Hematopoietic multipotent progenitor cell treated with erythropoietin and hydrocortisone succinate and interleukin-3 and kit ligand, for 8 days (in vitro differentiated cells): Measurements from ENCODE around the gene USP9X.
A peak's percentile ranks its signal among the peaks of the same experiment; 100 is the strongest.
"Not testable (repeated sequence)": the region's sequence is repeated elsewhere in the genome, so short reads cannot be mapped to it uniquely, and the experiment has no call there.

Source experiments
- DNase-seq: peaks from one replicate; pipeline ENCODE4 v3.0.0-alpha.2; 2015

The USP9X gene, protein sequence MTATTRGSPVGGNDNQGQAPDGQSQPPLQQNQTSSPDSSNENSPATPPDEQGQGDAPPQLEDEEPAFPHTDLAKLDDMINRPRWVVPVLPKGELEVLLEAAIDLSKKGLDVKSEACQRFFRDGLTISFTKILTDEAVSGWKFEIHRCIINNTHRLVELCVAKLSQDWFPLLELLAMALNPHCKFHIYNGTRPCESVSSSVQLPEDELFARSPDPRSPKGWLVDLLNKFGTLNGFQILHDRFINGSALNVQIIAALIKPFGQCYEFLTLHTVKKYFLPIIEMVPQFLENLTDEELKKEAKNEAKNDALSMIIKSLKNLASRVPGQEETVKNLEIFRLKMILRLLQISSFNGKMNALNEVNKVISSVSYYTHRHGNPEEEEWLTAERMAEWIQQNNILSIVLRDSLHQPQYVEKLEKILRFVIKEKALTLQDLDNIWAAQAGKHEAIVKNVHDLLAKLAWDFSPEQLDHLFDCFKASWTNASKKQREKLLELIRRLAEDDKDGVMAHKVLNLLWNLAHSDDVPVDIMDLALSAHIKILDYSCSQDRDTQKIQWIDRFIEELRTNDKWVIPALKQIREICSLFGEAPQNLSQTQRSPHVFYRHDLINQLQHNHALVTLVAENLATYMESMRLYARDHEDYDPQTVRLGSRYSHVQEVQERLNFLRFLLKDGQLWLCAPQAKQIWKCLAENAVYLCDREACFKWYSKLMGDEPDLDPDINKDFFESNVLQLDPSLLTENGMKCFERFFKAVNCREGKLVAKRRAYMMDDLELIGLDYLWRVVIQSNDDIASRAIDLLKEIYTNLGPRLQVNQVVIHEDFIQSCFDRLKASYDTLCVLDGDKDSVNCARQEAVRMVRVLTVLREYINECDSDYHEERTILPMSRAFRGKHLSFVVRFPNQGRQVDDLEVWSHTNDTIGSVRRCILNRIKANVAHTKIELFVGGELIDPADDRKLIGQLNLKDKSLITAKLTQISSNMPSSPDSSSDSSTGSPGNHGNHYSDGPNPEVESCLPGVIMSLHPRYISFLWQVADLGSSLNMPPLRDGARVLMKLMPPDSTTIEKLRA (N-terminal part only)

DNA sequence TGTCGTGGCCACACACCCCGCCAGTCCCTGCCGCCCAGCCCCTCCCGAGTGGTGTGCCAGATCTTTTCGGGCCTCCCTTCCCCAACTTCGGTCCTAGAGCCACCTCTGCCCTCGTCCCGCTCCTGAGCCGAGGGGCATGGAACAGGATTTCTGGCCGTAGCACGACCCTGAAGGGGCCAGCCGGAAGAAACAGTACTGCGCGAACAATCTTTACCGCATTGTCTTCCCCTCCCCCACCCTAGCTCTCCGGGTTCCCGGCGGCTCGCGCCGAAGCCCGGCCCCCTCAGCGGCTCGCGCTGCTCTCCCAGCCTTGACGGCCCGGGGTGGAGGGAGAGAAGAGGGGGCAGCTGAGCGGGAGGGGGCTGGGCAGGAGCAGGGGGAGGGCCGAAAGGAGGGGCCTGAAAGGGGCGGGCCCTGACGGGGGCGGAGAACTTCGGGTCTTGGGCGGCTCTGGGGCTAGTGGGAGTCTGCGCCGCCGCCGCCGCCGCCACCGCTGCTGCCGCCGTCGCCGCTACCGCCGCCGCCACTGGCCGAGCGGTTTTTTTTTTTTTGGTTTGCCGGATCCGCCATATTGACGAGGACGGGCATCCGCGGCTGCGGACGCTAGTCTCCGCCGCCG lies at the start of gene USP9X:
Gene USP9X (plus strand): TSS at position 553 of the 619 bp plus-strand sequence. CDS start 38,184 bp downstream, outside the sequence.
- DNase-seq = peak; percentile 85

DNA sequence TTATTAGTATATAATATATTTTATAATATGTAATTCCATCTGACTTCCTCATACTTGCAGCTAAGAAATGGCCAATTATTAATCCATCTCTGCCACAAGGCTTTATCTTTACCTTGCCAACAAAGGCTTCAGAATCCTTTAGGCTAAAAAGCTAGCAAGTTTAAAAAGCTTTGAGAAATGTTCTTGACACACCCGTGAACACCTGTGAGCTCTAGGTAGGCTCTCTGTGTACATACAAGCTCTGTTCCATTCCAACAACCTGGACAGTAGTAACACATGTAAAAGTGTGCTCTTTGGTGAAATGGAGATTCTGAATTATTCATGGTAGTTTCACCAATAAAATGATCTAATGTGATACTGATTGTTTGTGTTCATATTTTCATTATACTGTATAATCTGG lies 49.7 kb upstream of the USP9X start:
- DNase-seq = no peak

DNA sequence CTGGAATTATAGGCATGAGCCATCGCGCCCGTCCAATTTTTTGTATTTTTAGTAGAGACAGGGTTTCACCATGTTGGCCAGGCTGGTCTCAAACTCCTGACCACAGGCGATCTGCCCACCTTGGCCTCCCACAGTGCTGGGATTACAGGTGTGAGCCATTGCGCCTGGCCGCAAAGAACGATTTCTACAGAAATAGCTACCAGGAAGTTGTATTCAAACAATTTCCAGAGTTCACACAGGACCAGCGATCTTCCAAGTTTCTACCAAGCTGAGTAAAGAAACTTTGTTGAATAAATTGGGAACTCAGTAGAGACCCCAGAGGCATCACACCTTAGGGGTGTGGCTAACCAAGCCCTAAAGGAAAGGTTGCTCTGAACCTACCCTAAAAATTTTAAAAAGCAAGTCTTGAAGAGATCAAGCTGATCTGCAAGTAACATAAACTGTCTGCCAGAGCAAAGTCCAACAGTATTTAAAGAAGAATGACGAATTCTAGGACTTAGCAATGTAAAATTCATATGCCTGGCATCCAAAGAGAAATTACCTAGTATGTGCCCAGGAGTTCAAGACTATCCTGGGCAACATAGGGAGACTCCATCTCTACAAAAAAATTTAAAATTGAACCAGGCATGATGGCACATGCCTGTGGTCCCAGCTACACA lies 48.4 kb upstream of the USP9X start:
- DNase-seq = no peak

DNA sequence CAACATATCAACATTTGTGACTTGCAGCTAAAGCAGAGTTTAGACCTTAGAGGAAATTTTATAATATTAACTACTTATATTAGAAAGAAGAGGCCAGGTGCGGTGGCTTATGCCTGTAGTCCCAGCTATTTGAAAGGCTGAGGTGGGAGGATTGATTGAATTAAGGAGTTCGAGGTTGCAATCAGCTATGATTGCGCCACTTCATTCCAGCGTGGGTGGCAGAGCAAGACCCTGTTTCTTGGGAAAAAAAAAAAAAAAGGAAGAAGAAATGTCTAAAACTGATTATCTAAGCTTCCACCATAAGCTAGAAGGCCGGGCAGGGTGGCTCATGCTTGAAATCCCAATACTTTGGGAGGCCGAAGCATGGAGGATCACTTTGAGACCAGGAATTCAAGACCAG lies 42.0 kb upstream of the USP9X start:
- DNase-seq = no peak

DNA sequence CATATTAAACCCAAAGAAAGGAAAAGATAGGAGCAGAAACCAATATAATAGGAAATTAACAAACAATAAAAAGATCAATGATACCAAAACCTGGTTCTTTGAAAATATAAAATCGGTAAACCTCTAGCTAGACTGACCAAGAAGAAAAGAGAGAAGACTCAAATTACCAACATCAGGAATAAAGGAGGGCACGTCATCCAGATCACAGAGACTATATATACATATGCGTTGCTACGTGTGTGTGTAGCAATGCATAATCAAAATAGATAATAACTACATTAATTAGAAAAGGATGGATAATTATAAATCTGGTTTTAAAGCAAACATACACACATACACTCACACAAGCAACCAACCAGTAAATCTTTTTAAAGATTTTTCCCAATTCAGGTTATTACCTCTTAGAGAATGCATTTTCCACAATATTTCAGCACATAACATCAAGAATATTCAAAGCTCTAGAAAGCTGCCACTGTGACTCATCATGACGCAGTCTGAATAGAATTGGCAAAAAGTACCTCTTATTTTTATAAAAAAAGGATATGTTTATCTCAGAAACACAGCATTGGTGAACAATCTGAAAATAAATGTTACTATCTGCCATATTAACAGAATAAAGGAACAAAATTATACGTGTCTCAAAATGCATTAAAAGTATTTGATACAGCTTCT lies 41.4 kb upstream of the USP9X start:
- DNase-seq = no peak

DNA sequence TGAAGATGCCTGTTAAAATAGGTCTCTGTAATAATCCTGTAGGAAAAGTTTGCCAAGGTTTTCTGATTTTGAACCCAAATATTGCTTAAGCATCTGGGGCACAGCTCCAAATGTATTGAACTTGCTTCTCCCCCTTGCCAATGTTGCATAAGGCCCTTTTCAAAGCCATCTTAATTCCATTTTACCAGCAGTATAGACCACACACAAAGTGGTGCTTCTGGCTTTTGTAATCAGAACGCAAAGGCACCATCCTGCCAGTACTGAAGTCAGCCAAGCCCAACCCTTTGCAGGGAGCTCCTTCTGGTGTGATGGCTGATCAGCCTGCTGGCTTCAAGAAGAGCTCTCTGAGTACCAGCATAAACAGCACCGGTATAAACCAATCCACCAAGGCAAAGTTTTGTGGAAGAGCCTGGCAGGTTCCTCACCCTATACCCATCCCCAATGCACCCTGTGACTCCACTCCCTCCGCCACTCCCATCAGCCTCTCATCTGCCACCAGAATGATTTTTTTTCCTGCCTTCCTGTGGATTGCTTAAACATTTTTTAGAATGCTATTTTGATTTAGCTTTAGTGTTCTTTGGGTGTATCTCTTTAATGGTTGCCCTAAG lies 39.2 kb upstream of the USP9X start:
- no peak for DNase-seq

- peak; percentile 25 for DNase-seq
These were observed 37.2 kb upstream of the USP9X start for GRCh38 chrX:41047878-41048534.

- DNase-seq = no peak
These were observed 34.9 kb upstream of the USP9X start for GRCh38 chrX:41050359-41050758.

DNA sequence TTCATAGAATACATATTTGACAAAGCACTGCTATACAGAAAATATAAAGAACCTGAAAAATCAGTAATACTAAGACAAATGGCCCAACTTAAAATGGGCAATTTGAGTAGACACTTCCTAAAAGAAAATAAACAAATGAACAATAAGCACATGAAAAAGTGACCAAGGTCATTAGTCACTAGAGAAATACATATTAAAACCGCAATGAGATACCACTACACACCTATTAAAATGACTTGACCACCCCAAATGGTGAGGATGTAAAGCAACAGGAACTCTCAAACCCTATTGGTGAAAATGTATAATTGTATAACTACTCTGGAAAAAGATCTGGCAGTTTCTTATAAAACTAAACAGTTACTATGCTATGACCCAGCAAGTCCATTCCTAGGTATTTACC lies 34.0 kb upstream of the USP9X start:
- no peak for DNase-seq

GRCh38 chrX:41055740-41056139 lies 29.5 kb upstream of the USP9X start:
- no peak for DNase-seq

DNA sequence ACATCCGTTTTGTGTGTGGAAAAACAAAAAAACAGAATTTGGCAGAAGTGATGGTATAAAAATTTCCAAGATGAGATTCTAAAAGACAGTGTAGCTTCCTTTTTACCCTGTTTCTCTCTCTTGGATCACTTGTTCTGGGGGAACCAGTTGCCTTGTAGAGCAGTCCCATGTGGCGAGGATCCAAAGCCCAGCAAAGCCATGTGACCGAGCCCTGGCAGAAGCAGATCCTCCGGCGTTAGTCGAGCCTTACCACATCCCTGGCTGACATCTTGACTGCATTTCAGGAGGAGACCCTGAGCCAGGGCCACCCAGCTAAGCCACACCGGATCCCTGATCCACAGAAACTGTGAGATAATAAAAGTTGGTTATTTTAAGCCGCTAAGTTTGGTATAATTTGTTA lies 22.0 kb upstream of the USP9X start:
- not testable (repeated sequence) for DNase-seq

GRCh38 chrX:41064018-41064417 lies 21.2 kb upstream of the USP9X start:
- DNase-seq = no peak

GRCh38 chrX:41066391-41066790 lies 18.9 kb upstream of the USP9X start:
- DNase-seq = no peak

- no peak for DNase-seq
These were observed 18.3 kb upstream of the USP9X start for GRCh38 chrX:41066969-41067368.

DNA sequence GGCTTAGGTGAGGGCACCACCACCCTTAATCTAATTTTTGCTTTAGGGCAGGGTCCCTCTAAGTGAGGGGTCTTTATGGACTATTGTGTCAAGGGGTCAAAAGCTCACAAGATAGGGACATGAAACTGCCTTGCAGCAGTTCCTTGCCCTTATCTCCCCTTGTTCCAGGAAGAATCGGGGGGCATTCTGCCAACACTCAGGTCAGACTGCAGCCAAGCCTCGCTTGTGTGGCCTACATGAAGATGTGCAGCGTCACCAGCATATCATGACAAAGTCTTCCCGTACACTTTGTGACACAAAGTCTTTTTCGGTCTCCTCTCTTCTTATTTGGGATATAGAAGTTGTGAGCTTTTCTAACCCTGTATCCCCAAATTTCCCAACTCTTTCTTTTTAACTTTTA lies 17.5 kb upstream of the USP9X start:
- DNase-seq = peak; percentile 89

DNA sequence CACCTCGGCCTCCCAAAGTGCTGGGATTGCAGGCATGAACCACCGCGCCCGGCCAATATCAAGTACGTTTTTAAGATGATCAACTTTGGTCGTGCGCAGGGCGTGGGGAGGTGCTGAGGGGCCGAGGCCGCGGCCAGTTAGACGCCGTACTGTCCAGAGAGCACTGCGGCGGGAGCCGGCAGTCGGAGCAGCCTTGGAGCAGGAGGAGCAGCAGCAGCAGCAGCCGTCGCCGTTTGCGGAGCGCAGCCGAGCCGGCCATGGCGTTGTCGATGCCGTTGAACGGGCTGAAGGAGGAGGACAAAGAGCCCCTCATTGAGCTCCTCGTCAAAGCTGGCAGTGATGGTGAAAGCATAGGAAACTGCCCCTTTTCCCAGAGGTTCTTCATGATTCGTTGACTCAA lies 8.5 kb upstream of the USP9X start:
- DNase-seq = no peak

DNA sequence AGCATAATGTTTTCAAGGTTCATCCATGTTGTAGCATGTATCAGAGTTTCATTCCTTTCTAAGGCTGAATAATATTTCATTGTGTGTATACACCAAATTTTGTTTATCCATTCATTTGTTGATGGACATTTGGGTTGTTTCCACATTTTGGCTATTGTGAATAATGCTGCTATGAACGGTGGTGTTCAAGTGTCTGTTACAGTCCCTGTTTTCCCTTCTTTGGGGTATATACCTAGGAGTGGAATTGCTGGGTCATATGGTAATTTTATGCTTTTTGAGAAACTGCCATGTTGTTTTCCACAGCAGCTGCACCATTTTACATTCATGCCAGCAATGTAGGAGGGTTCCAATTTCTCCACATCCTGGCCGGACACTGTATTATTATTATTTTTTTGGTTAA lies 3.4 kb upstream of the USP9X start:
- DNase-seq = no peak

GRCh38 chrX:41082783-41083182 lies 2.5 kb upstream of the USP9X start:
- no peak for DNase-seq

GRCh38 chrX:41084044-41084892 lies 977 bp upstream of the USP9X start:
- DNase-seq = peak; percentile 95

GRCh38 chrX:41085512-41085877 lies 250 bp downstream of the USP9X start:
- DNase-seq = peak; percentile 49
